ENCODE results near the gene ZMAT5.
A peak's percentile ranks its signal among the peaks of the same experiment; 100 is the strongest.

Gene ZMAT5

GRCh38 chr22:29766632-29767170 is at the start of gene ZMAT5:
Gene ZMAT5 (minus strand): TSS chr22:29767007. CDS start chr22:29748544, 18,463 bp downstream.
- peak within 1 kb of the TSS; percentile 58 for H3K27ac ChIP-seq (ENCODE audit: low read depth, low read length)
- peak within 1 kb of the TSS; percentile 79 for H3K9ac ChIP-seq (ENCODE audit: low read length)
- no peaks in the 10 kb centered on the region for H4K20me1 ChIP-seq (ENCODE audit: low read depth, low read length)
- H3K27me3 ChIP-seq (ENCODE audit: low read length) = no peaks in the 10 kb centered on the region
- H3K4me3 ChIP-seq (ENCODE audit: insufficient read depth, low read length, poor library complexity, severe bottlenecking) = peak within 1 kb of the TSS; percentile 88
- peak within 1 kb of the TSS; percentile 72 for H2AFZ ChIP-seq (ENCODE audit: low read depth, low read length, severe bottlenecking)
- peak within 1 kb of the TSS; percentile 69 for H3K4me2 ChIP-seq (ENCODE audit: low read depth, low read length, poor library complexity, severe bottlenecking)
- H3K9me2 ChIP-seq (replicated peaks; ENCODE audit: insufficient read depth, low read length) = no peaks in the 10 kb centered on the region
- no peaks in the 10 kb centered on the region for H3F3A ChIP-seq (ENCODE audit: insufficient read depth)
- H3K9me3 ChIP-seq (ENCODE audit: insufficient read depth, low read length) = no peaks in the 10 kb centered on the region
- no peak for TF ChIP-seq CTCF (IDR thresholded peaks at IDR 0.05; ENCODE audit: insufficient read depth, low read length, poor library complexity, severe bottlenecking)
- 0 out of 2 replicates have a peak, but pooled peaks cover 2% of the 10 kb centered on the region for H3K36me3 ChIP-seq (ENCODE audit: low read length)
- H3K79me2 ChIP-seq (ENCODE audit: insufficient read depth, low read length) = peaks cover 25% of the 10 kb centered on the region

GRCh38 chr22:29816539-29816938 is 49.7 kb upstream of the ZMAT5 start:
- H3K27ac ChIP-seq (ENCODE audit: low read depth, low read length) = no peak overlapping the region
- TF ChIP-seq EZH2phosphoT487 (conservative IDR thresholded peaks at IDR 0.05; ENCODE audit: low read length) (no peak), CTCF (IDR thresholded peaks at IDR 0.05; ENCODE audit: insufficient read depth, low read length, poor library complexity, severe bottlenecking) (no peak)

GRCh38 chr22:29816128-29816527 is 49.3 kb upstream of the ZMAT5 start:
- Histone ChIP-seq H3K9me2 (replicated peaks; ENCODE audit: insufficient read depth, low read length) (no peaks in the 10 kb centered on the region), H3K27me3 (ENCODE audit: low read length) (no peaks in the 10 kb centered on the region), H3K79me2 (ENCODE audit: insufficient read depth, low read length) (no peaks in the 10 kb centered on the region), H3K9ac (ENCODE audit: low read length) (no peak overlapping the region), H3K4me2 (ENCODE audit: low read depth, low read length, poor library complexity, severe bottlenecking) (no peak overlapping the region), H3K4me3 (ENCODE audit: insufficient read depth, low read length, poor library complexity, severe bottlenecking) (no peak overlapping the region), H4K20me1 (ENCODE audit: low read depth, low read length) (no peaks in the 10 kb centered on the region), H2AFZ (ENCODE audit: low read depth, low read length, severe bottlenecking) (no peak overlapping the region), H3K36me3 (ENCODE audit: low read length) (peaks cover 4% of the 10 kb centered on the region; the same call in 1 of the 2 replicates), H3F3A (ENCODE audit: insufficient read depth) (no peaks in the 10 kb centered on the region), H3K27ac (ENCODE audit: low read depth, low read length) (no peak overlapping the region), H3K9me3 (ENCODE audit: insufficient read depth, low read length) (no peaks in the 10 kb centered on the region)
- TF ChIP-seq EZH2phosphoT487 (conservative IDR thresholded peaks at IDR 0.05; ENCODE audit: low read length) (no peak), CTCF (IDR thresholded peaks at IDR 0.05; ENCODE audit: insufficient read depth, low read length, poor library complexity, severe bottlenecking) (no peak)

More at GRCh38 chr22:29816539-29816938, 49.7 kb upstream of the ZMAT5 start:
- Histone ChIP-seq H3K9me3 (ENCODE audit: insufficient read depth, low read length) (no peaks in the 10 kb centered on the region), H2AFZ (ENCODE audit: low read depth, low read length, severe bottlenecking) (no peak overlapping the region), H3K9ac (ENCODE audit: low read length) (no peak overlapping the region), H3K9me2 (replicated peaks; ENCODE audit: insufficient read depth, low read length) (no peaks in the 10 kb centered on the region), H3K27me3 (ENCODE audit: low read length) (no peaks in the 10 kb centered on the region), H3K36me3 (ENCODE audit: low read length) (peaks cover 4% of the 10 kb centered on the region; the same call in 1 of the 2 replicates), H3F3A (ENCODE audit: insufficient read depth) (no peaks in the 10 kb centered on the region), H3K79me2 (ENCODE audit: insufficient read depth, low read length) (no peaks in the 10 kb centered on the region), H3K4me3 (ENCODE audit: insufficient read depth, low read length, poor library complexity, severe bottlenecking) (no peak overlapping the region), H4K20me1 (ENCODE audit: low read depth, low read length) (no peaks in the 10 kb centered on the region), H3K4me2 (ENCODE audit: low read depth, low read length, poor library complexity, severe bottlenecking) (no peak overlapping the region)

Data from SU-DHL-6 (cell line).